ENCODE results near the gene SLC6A1.
"Not testable (repeated sequence)": the region's sequence is repeated elsewhere in the genome, so short reads cannot be mapped to it uniquely, and the experiment has no call there.

SLC6A1 gene

GRCh38 chr3:11059090-11059798 lies 66.7 kb downstream of the SLC6A1 start:
- peak; percentile 78 for ATAC-seq (ENCODE audit: low read depth)
- no peaks in the 10 kb centered on the region for H3K36me3 ChIP-seq (ENCODE audit: low read depth)

GRCh38 chr3:11059799-11060115 lies 67.2 kb downstream of the SLC6A1 start:
- TF ChIP-seq, protein P1, sequence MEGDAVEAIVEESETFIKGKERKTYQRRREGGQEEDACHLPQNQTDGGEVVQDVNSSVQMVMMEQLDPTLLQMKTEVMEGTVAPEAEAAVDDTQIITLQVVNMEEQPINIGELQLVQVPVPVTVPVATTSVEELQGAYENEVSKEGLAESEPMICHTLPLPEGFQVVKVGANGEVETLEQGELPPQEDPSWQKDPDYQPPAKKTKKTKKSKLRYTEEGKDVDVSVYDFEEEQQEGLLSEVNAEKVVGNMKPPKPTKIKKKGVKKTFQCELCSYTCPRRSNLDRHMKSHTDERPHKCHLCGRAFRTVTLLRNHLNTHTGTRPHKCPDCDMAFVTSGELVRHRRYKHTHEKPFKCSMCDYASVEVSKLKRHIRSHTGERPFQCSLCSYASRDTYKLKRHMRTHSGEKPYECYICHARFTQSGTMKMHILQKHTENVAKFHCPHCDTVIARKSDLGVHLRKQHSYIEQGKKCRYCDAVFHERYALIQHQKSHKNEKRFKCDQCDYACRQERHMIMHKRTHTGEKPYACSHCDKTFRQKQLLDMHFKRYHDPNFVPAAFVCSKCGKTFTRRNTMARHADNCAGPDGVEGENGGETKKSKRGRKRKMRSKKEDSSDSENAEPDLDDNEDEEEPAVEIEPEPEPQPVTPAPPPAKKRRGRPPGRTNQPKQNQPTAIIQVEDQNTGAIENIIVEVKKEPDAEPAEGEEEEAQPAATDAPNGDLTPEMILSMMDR (IDR thresholded peaks at IDR 0.05; ENCODE audit: poor library complexity, severe bottlenecking) = peak; percentile 32
- Histone ChIP-seq H3K36me3 (ENCODE audit: low read depth) (no peaks in the 10 kb centered on the region), H3K27me3 (ENCODE audit: insufficient read depth, poor library complexity, severe bottlenecking) (no peaks in the 10 kb centered on the region), H3K9me3 (ENCODE audit: severe bottlenecking) (no peaks in the 10 kb centered on the region), H3K27ac (ENCODE audit: poor library complexity, severe bottlenecking) (no peak overlapping the region), H3K4me3 (ENCODE audit: severe bottlenecking) (no peak overlapping the region), H3K4me1 (ENCODE audit: insufficient read depth, poor library complexity, severe bottlenecking) (no peaks in the 10 kb centered on the region)
- DNase-seq (ENCODE audit: low spot score) (no peak), ATAC-seq (ENCODE audit: low read depth) (no peak)

More at GRCh38 chr3:11059090-11059798, 66.7 kb downstream of the SLC6A1 start:
- no peaks in the 10 kb centered on the region for H3K9me3 ChIP-seq (ENCODE audit: severe bottlenecking)
- TF ChIP-seq, protein P1 (IDR thresholded peaks at IDR 0.05; ENCODE audit: poor library complexity, severe bottlenecking) = peak; percentile 86
- no peak overlapping the region for H3K27ac ChIP-seq (ENCODE audit: poor library complexity, severe bottlenecking)
- no peaks in the 10 kb centered on the region for H3K4me1 ChIP-seq (ENCODE audit: insufficient read depth, poor library complexity, severe bottlenecking)
- H3K27me3 ChIP-seq (ENCODE audit: insufficient read depth, poor library complexity, severe bottlenecking) = no peaks in the 10 kb centered on the region
- DNase-seq (ENCODE audit: low spot score) = no peak
- H3K4me3 ChIP-seq (ENCODE audit: severe bottlenecking) = no peak overlapping the region

GRCh38 chr3:11060500-11061251 lies 68.1 kb downstream of the SLC6A1 start:
- DNase-seq (ENCODE audit: low spot score) (peak; percentile 75), ATAC-seq (ENCODE audit: low read depth) (peak; percentile 81)
- Histone ChIP-seq H3K9me3 (ENCODE audit: severe bottlenecking) (no peaks in the 10 kb centered on the region), H3K27ac (ENCODE audit: poor library complexity, severe bottlenecking) (no peak overlapping the region), H3K4me1 (ENCODE audit: insufficient read depth, poor library complexity, severe bottlenecking) (no peaks in the 10 kb centered on the region), H3K27me3 (ENCODE audit: insufficient read depth, poor library complexity, severe bottlenecking) (no peaks in the 10 kb centered on the region), H3K36me3 (ENCODE audit: low read depth) (no peaks in the 10 kb centered on the region), H3K4me3 (ENCODE audit: severe bottlenecking) (no peak overlapping the region)
- TF ChIP-seq, protein P1 (IDR thresholded peaks at IDR 0.05; ENCODE audit: poor library complexity, severe bottlenecking) = peak; percentile 90

DNA sequence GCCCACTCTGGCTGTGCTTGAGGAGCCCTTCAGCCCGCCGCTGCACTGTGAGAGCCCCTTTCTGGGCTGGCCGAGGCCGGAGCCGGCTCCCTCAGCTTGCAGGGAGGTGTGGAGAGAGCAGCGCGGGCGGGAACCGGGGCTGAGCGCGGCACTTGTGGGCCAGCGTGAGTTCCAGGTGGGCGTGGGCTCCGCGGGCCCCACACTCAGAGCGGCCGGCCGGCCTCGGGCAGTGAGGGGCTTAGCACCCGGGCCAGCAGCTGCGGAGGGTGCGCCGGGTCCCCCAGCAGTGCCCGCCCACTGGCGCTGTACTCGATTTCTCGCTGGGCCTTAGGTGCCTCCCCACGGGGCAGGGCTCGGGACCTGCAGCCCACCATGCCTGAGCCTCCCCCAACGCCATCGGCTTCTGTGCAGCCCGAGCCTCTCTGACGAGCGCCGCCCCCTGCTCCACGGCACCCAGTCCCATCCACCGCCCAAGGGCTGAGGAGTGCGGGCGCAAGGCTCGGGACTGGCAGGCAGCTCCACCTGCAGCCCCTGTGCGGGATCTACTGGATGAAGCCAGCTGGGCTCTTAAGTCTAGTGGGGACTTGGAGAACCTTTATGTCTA lies 68.8 kb downstream of the SLC6A1 start:
- H3K4me3 ChIP-seq (ENCODE audit: severe bottlenecking); H3K27me3 ChIP-seq (ENCODE audit: insufficient read depth, poor library complexity, severe bottlenecking); H3K36me3 ChIP-seq (ENCODE audit: low read depth); H3K9me3 ChIP-seq (ENCODE audit: severe bottlenecking); DNase-seq (ENCODE audit: low spot score); H3K4me1 ChIP-seq (ENCODE audit: insufficient read depth, poor library complexity, severe bottlenecking); ATAC-seq (ENCODE audit: low read depth); H3K27ac ChIP-seq (ENCODE audit: poor library complexity, severe bottlenecking): not testable (repeated sequence)

- no peak overlapping the region for H3K27ac ChIP-seq (ENCODE audit: poor library complexity, severe bottlenecking)
- no peak overlapping the region for H3K4me3 ChIP-seq (ENCODE audit: severe bottlenecking)
- H3K36me3 ChIP-seq (ENCODE audit: low read depth) = no peaks in the 10 kb centered on the region
- H3K4me1 ChIP-seq (ENCODE audit: insufficient read depth, poor library complexity, severe bottlenecking) = no peaks in the 10 kb centered on the region
- TF ChIP-seq, protein P1 (IDR thresholded peaks at IDR 0.05; ENCODE audit: poor library complexity, severe bottlenecking) = no peak
- H3K9me3 ChIP-seq (ENCODE audit: severe bottlenecking) = no peaks in the 10 kb centered on the region
- DNase-seq (ENCODE audit: low spot score) = no peak
- H3K27me3 ChIP-seq (ENCODE audit: insufficient read depth, poor library complexity, severe bottlenecking) = no peaks in the 10 kb centered on the region
- no peak for ATAC-seq (ENCODE audit: low read depth)
These were observed 70.2 kb downstream of the SLC6A1 start for GRCh38 chr3:11062704-11063103.

All from RWPE2 (cell line).